ENCODE measurements around the gene NSG1. TPM values are rescaled to one million over a fixed set of nuclear protein-coding genes. Genes with fewer than 3 reads are reported as not detected.

The NSG1 gene
- polyA plus RNA-seq, 2 of the 4 experiments (the other 2 are of a cell fraction), result 0.26 to 0.34 TPM

- FAIRE-seq (no peak), DNase-seq (ENCODE audit: low read depth in 1 of 2, low spot score in 1 of 2) (no peak), ATAC-seq (no peak)
- WGBS (ENCODE audit: missing lambda C conversion rate), result 27% methylated on average over 5 of the region's 6 CpGs
- Histone ChIP-seq H3K4me2 (no peak overlapping the region), H3K27ac (no peak overlapping the region), H3K4me1 (no peaks in the 10 kb centered on the region), H3K9me3 (0 out of 3 replicates have a peak, but pooled peaks cover 2% of the 10 kb centered on the region), H3K4me3 (no peak overlapping the region)
- ChIA-PET CTCF (no interaction called here), POLR2A (no interaction called here)
- TF ChIP-seq MAZ (IDR thresholded peaks at IDR 0.05; ENCODE audit: borderline replicate concordance, low read depth, low read length) (no peak), ZFP36 (IDR thresholded peaks at IDR 0.05; ENCODE audit: borderline replicate concordance, partially characterized antibody) (no peak), RNF2 (IDR thresholded peaks at IDR 0.05; ENCODE audit: borderline replicate concordance, low read depth) (no peak), ATOH8 (CRISPR knock-in tag; IDR thresholded peaks at IDR 0.05; ENCODE audit: low read depth) (no peak), SMC3 (IDR thresholded peaks at IDR 0.05) (no peak), HMGXB4 (CRISPR knock-in tag; IDR thresholded peaks at IDR 0.05; ENCODE audit: borderline replicate concordance) (no peak), POLR2AphosphoS2 (conservative IDR thresholded peaks at IDR 0.05; ENCODE audit: low read length) (no peak), JUN (IDR thresholded peaks at IDR 0.05) (no peak), EHMT2 (IDR thresholded peaks at IDR 0.05; ENCODE audit: low read depth) (no peak), FOSB (CRISPR knock-in tag; IDR thresholded peaks at IDR 0.05) (no peak), ZC3H11A (IDR thresholded peaks at IDR 0.05) (no peak), HEYL (CRISPR knock-in tag; IDR thresholded peaks at IDR 0.05) (no peak), ELK1 (IDR thresholded peaks at IDR 0.05; ENCODE audit: low read depth, low read length) (no peak), E2F6 (IDR thresholded peaks at IDR 0.05; ENCODE audit: borderline replicate concordance, low read depth) (no peak)
Observed at GRCh38 chr4:4379540-4380087, 7.3 kb upstream of the NSG1 start.

- TF ChIP-seq RCOR1 (IDR thresholded peaks at IDR 0.05; ENCODE audit: low read depth, low read length) (no peak), FOSL2 (IDR thresholded peaks at IDR 0.05) (no peak), FOSL2 (CRISPR knock-in tag; IDR thresholded peaks at IDR 0.05) (no peak), BHLHE40 (IDR thresholded peaks at IDR 0.05; ENCODE audit: low read depth, low read length) (no peak), CBX2 (IDR thresholded peaks at IDR 0.05; ENCODE audit: borderline replicate concordance, low read depth) (no peak), TP53 (CRISPR knock-in tag; IDR thresholded peaks at IDR 0.05) (no peak), JUN (IDR thresholded peaks at IDR 0.05) (no peak), HOXA7 (CRISPR knock-in tag; IDR thresholded peaks at IDR 0.05) (no peak)
- no peak overlapping the region for H3K27ac ChIP-seq
- H3K4me1 ChIP-seq, result peaks cover 15% of the 10 kb centered on the region
- WGBS (ENCODE audit: missing lambda C conversion rate), result 37% methylated on average over 2 of the region's 3 CpGs
- no peak for DNase-seq (ENCODE audit: low read depth in 1 of 2, low spot score in 1 of 2)
- POLR2A ChIA-PET, result no interaction called here
- H3K9me3 ChIP-seq, result no peaks in the 10 kb centered on the region
- H3K4me2 ChIP-seq, result no peak overlapping the region
- no peak for ATAC-seq
- no peak for FAIRE-seq
- H3K4me3 ChIP-seq, result no peak overlapping the region
- CTCF ChIA-PET, result no interaction called here
Observed at GRCh38 chr4:4383085-4383484, 3.8 kb upstream of the NSG1 start.
